Measurements from ENCODE around the gene ASB11. TPM values are rescaled to one million over a fixed set of nuclear protein-coding genes. Genes with fewer than 3 reads are reported as not detected.

The ASB11 gene
- polyA plus RNA-seq, 1 donor (not counting 4 experiments of a cell fraction or from before 2014, with no cell fraction given), result not detected

GRCh38 chrX:15241301-15241700 lies 74.1 kb downstream of the ASB11 start:
- H4K20me1 ChIP-seq (ENCODE audit: control insufficient read depth, extremely low read depth, insufficient read depth, low read length), result no peaks in the 10 kb centered on the region
- DNase-seq (ENCODE audit: low read depth, low spot score), result no peak
- no peak overlapping the region for H3K4me2 ChIP-seq (ENCODE audit: control insufficient read depth, extremely low read depth, insufficient read depth, low read depth, low read length)
- H3K9me1 ChIP-seq (ENCODE audit: control insufficient read depth, extremely low read depth, insufficient read depth, low read length), result no peaks in the 10 kb centered on the region
- TF ChIP-seq CTCF (optimal IDR thresholded peaks at IDR 0.05 in 1 of 3, IDR thresholded peaks at IDR 0.05 in 1 of 3, conservative IDR thresholded peaks at IDR 0.05 in 1 of 3; ENCODE audit: extremely low read depth in 1 of 3, insufficient read depth in 2 of 3, low read length in 3 of 3) (no peak), EZH2 (IDR thresholded peaks at IDR 0.05; ENCODE audit: low read length) (no peak)
- H3K27ac ChIP-seq (ENCODE audit: control insufficient read depth, insufficient read depth, low read length), result no peak overlapping the region
- no peak overlapping the region for H2AFZ ChIP-seq (ENCODE audit: control insufficient read depth, low read length)
- H3K27me3 ChIP-seq (ENCODE audit: control insufficient read depth, extremely low read depth, insufficient read depth, low read length), result no peaks in the 10 kb centered on the region
- no peaks in the 10 kb centered on the region for H3K4me1 ChIP-seq (ENCODE audit: control insufficient read depth, extremely low read depth, insufficient read depth, low read length)
- no peak overlapping the region for H3K9ac ChIP-seq (ENCODE audit: control insufficient read depth, extremely low read depth, insufficient read depth, low read length)
- H3K79me2 ChIP-seq (ENCODE audit: control insufficient read depth, insufficient read depth, low read length), result no peaks in the 10 kb centered on the region
- H3K4me3 ChIP-seq (ENCODE audit: control insufficient read depth in 2 of 3, extremely low read depth in 1 of 3, insufficient read depth in 2 of 3, low read depth in 1 of 3, low read length in 3 of 3), result no peak overlapping the region
- no peaks in the 10 kb centered on the region for H3K36me3 ChIP-seq (ENCODE audit: control insufficient read depth in 2 of 2, extremely low read depth in 1 of 2, insufficient read depth in 2 of 2, low read length in 2 of 2)
- no peak for FAIRE-seq
- H3K9me3 ChIP-seq (ENCODE audit: control insufficient read depth, low read depth, low read length), result no peaks in the 10 kb centered on the region
- dilution Hi-C loops (cut with MboI; ENCODE audit: extremely low pct_ligation_motif_present, low sequenced_read_pairs), result no loop called here

- H3K79me2 ChIP-seq (ENCODE audit: control insufficient read depth, insufficient read depth, low read length), result no peaks in the 10 kb centered on the region
- no peak overlapping the region for H3K27ac ChIP-seq (ENCODE audit: control insufficient read depth, insufficient read depth, low read length)
- H3K9me1 ChIP-seq (ENCODE audit: control insufficient read depth, extremely low read depth, insufficient read depth, low read length), result no peaks in the 10 kb centered on the region
- dilution Hi-C loops (cut with MboI; ENCODE audit: extremely low pct_ligation_motif_present, low sequenced_read_pairs), result no loop called here
- no peaks in the 10 kb centered on the region for H3K4me1 ChIP-seq (ENCODE audit: control insufficient read depth, extremely low read depth, insufficient read depth, low read length)
- no peaks in the 10 kb centered on the region for H3K36me3 ChIP-seq (ENCODE audit: control insufficient read depth in 2 of 2, extremely low read depth in 1 of 2, insufficient read depth in 2 of 2, low read length in 2 of 2)
- DNase-seq (ENCODE audit: low read depth, low spot score), result no peak
- FAIRE-seq, result no peak
- no peaks in the 10 kb centered on the region for H3K27me3 ChIP-seq (ENCODE audit: control insufficient read depth, extremely low read depth, insufficient read depth, low read length)
- no peak for TF ChIP-seq EZH2 (IDR thresholded peaks at IDR 0.05; ENCODE audit: low read length)
- no peak overlapping the region for H3K4me3 ChIP-seq (ENCODE audit: control insufficient read depth in 2 of 3, extremely low read depth in 1 of 3, insufficient read depth in 2 of 3, low read depth in 1 of 3, low read length in 3 of 3)
- H3K9me3 ChIP-seq (ENCODE audit: control insufficient read depth, low read depth, low read length), result no peaks in the 10 kb centered on the region
- no peak overlapping the region for H2AFZ ChIP-seq (ENCODE audit: control insufficient read depth, low read length)
- no peaks in the 10 kb centered on the region for H4K20me1 ChIP-seq (ENCODE audit: control insufficient read depth, extremely low read depth, insufficient read depth, low read length)
- no peak overlapping the region for H3K9ac ChIP-seq (ENCODE audit: control insufficient read depth, extremely low read depth, insufficient read depth, low read length)
- H3K4me2 ChIP-seq (ENCODE audit: control insufficient read depth, extremely low read depth, insufficient read depth, low read depth, low read length), result no peak overlapping the region
These were observed 75.0 kb downstream of the ASB11 start for GRCh38 chrX:15240414-15240813.

- no peak for TF ChIP-seq CTCF (optimal IDR thresholded peaks at IDR 0.05 in 1 of 3, IDR thresholded peaks at IDR 0.05 in 1 of 3, conservative IDR thresholded peaks at IDR 0.05 in 1 of 3; ENCODE audit: extremely low read depth in 1 of 3, insufficient read depth in 2 of 3, low read length in 3 of 3)
- TF ChIP-seq EZH2 (IDR thresholded peaks at IDR 0.05; ENCODE audit: low read length), result no peak
- Histone ChIP-seq H3K9me1 (ENCODE audit: control insufficient read depth, extremely low read depth, insufficient read depth, low read length) (no peaks in the 10 kb centered on the region), H3K27ac (ENCODE audit: control insufficient read depth, insufficient read depth, low read length) (no peak overlapping the region), H3K9me3 (ENCODE audit: control insufficient read depth, low read depth, low read length) (no peaks in the 10 kb centered on the region), H4K20me1 (ENCODE audit: control insufficient read depth, extremely low read depth, insufficient read depth, low read length) (no peaks in the 10 kb centered on the region), H3K36me3 (ENCODE audit: control insufficient read depth in 2 of 2, extremely low read depth in 1 of 2, insufficient read depth in 2 of 2, low read length in 2 of 2) (no peaks in the 10 kb centered on the region), H3K4me3 (ENCODE audit: control insufficient read depth in 2 of 3, extremely low read depth in 1 of 3, insufficient read depth in 2 of 3, low read depth in 1 of 3, low read length in 3 of 3) (no peak overlapping the region), H3K9ac (ENCODE audit: control insufficient read depth, extremely low read depth, insufficient read depth, low read length) (no peak overlapping the region), H2AFZ (ENCODE audit: control insufficient read depth, low read length) (no peak overlapping the region), H3K27me3 (ENCODE audit: control insufficient read depth, extremely low read depth, insufficient read depth, low read length) (no peaks in the 10 kb centered on the region), H3K4me1 (ENCODE audit: control insufficient read depth, extremely low read depth, insufficient read depth, low read length) (no peaks in the 10 kb centered on the region), H3K79me2 (ENCODE audit: control insufficient read depth, insufficient read depth, low read length) (no peaks in the 10 kb centered on the region), H3K4me2 (ENCODE audit: control insufficient read depth, extremely low read depth, insufficient read depth, low read depth, low read length) (no peak overlapping the region)
- DNase-seq (ENCODE audit: low read depth, low spot score) (no peak), FAIRE-seq (no peak)
- dilution Hi-C loops (cut with MboI; ENCODE audit: extremely low pct_ligation_motif_present, low sequenced_read_pairs), result no loop called here
These were observed 79.3 kb downstream of the ASB11 start for GRCh38 chrX:15236146-15236545.
